Measurements from ENCODE around the gene INF2.

- TF ChIP-seq CTCF (IDR thresholded peaks at IDR 0.05): no peak
- TF ChIP-seq ZFX (IDR thresholded peaks at IDR 0.05; ENCODE audit: borderline replicate concordance): no peak
These were observed 57.6 kb downstream of the INF2 start for GRCh38 chr14:104746934-104747481.
